HG03025 (cell line): Measurements from ENCODE around the gene HDAC10.

ENCODE experiments used
- ATAC-seq: cut with Tn5 transposase; IDR thresholded peaks from one replicate; pipeline ENCODE4 v1.9.1; 2021; ENCODE audit warnings: mild to moderate bottlenecking, moderate library complexity; ENCODE audit not compliant: unreplicated experiment, low FRiP score

Gene HDAC10

GRCh38 chr22:50219800-50220602, 31.1 kb downstream of the HDAC10 start:
- ATAC-seq, result no peak

- no peak for ATAC-seq
Observed at GRCh38 chr22:50218996-50219727, 31.9 kb downstream of the HDAC10 start.

GRCh38 chr22:50218153-50218995, 32.7 kb downstream of the HDAC10 start:
- no peak for ATAC-seq

GRCh38 chr22:50217543-50218152, 33.4 kb downstream of the HDAC10 start:
- no peak for ATAC-seq

- ATAC-seq, result no peak
Observed at GRCh38 chr22:50216684-50217520, 34.2 kb downstream of the HDAC10 start.

- ATAC-seq, result no peak
Observed at GRCh38 chr22:50216055-50216683, 34.9 kb downstream of the HDAC10 start.

- ATAC-seq, result no peak
Observed at GRCh38 chr22:50215297-50216054, 35.6 kb downstream of the HDAC10 start.

- ATAC-seq, result no peak
Observed at GRCh38 chr22:50213263-50213662, 37.8 kb downstream of the HDAC10 start.

GRCh38 chr22:50211147-50211546, 39.9 kb downstream of the HDAC10 start:
- no peak for ATAC-seq

GRCh38 chr22:50210378-50211139, 40.5 kb downstream of the HDAC10 start:
- ATAC-seq, result no peak

GRCh38 chr22:50209893-50210292, 41.2 kb downstream of the HDAC10 start:
- ATAC-seq, result no peak

GRCh38 chr22:50208939-50209892, 41.8 kb downstream of the HDAC10 start:
- ATAC-seq, result no peak

- ATAC-seq, result no peak
Observed at GRCh38 chr22:50208430-50208938, 42.6 kb downstream of the HDAC10 start.

- ATAC-seq, result no peak
Observed at GRCh38 chr22:50207383-50208140, 43.5 kb downstream of the HDAC10 start.

GRCh38 chr22:50206599-50206998, 44.5 kb downstream of the HDAC10 start:
- no peak for ATAC-seq
